ENCODE results near the gene ACE.

DNA sequence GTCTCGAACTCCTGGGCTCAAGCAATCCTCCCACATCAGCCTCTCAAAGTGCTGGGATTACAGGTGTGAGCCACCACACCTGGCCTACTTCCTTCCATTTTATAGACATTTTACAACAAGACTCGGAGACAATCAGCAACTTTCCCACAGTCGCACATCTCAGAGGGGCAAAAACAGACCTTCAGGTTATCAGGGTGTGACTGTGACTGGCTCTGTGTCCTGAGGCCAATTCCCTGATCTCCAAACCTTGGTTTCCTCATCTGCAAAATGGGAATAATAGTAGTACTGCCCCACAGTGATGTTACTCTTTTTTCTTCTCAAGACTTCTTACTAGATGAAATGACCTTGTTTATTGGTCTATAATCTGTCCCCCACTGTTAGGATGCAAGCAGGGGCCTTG, 35.5 kb downstream of the ACE start:
- TF ChIP-seq, protein P1, sequence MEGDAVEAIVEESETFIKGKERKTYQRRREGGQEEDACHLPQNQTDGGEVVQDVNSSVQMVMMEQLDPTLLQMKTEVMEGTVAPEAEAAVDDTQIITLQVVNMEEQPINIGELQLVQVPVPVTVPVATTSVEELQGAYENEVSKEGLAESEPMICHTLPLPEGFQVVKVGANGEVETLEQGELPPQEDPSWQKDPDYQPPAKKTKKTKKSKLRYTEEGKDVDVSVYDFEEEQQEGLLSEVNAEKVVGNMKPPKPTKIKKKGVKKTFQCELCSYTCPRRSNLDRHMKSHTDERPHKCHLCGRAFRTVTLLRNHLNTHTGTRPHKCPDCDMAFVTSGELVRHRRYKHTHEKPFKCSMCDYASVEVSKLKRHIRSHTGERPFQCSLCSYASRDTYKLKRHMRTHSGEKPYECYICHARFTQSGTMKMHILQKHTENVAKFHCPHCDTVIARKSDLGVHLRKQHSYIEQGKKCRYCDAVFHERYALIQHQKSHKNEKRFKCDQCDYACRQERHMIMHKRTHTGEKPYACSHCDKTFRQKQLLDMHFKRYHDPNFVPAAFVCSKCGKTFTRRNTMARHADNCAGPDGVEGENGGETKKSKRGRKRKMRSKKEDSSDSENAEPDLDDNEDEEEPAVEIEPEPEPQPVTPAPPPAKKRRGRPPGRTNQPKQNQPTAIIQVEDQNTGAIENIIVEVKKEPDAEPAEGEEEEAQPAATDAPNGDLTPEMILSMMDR (IDR thresholded peaks at IDR 0.05 in 8 of 11, conservative IDR thresholded peaks at IDR 0.05 in 3 of 11): no peak
- no peak for TF ChIP-seq POLR2AphosphoS5 (IDR thresholded peaks at IDR 0.05)
- no peak for TF ChIP-seq POLR2A (IDR thresholded peaks at IDR 0.05)

Data from spleen (tissue), 7 donors.